ENCODE results near the gene KLHL29. TPM values are rescaled to one million over a fixed set of nuclear protein-coding genes. Genes with fewer than 3 reads are reported as not detected.

The KLHL29 gene
- total and polyA plus RNA-seq, 2 of the 13 experiments (the other 11 are each of a cell fraction or from before 2014, with no cell fraction given): 0.01 TPM; not detected in 1

- TF ChIP-seq TRIM24 (CRISPR knock-in tag; IDR thresholded peaks at IDR 0.05) (no peak), PHB2 (IDR thresholded peaks at IDR 0.05; ENCODE audit: partially characterized antibody) (no peak), KAT8 (CRISPR knock-in tag; IDR thresholded peaks at IDR 0.05) (peak; percentile 84), NRL (CRISPR knock-in tag; IDR thresholded peaks at IDR 0.05; ENCODE audit: borderline replicate concordance) (no peak), MTF2 (CRISPR knock-in tag; IDR thresholded peaks at IDR 0.05; ENCODE audit: borderline replicate concordance) (peak; percentile 88; the same call in 1 of the 2 replicates), ZNF841 (CRISPR knock-in tag; IDR thresholded peaks at IDR 0.05; ENCODE audit: borderline replicate concordance) (no peak), MTF1 (CRISPR knock-in tag; IDR thresholded peaks at IDR 0.05) (no peak), BCL6 (CRISPR knock-in tag; IDR thresholded peaks at IDR 0.05) (peak; percentile 52; the same call in 1 of the 2 replicates), SALL1 (CRISPR knock-in tag; IDR thresholded peaks at IDR 0.05) (peak; percentile 78), ZNF589 (CRISPR knock-in tag; conservative IDR thresholded peaks at IDR 0.05) (no peak), HDAC6 (IDR thresholded peaks at IDR 0.05; ENCODE audit: low read depth, low read length) (no peak), BRD4 (CRISPR knock-in tag; IDR thresholded peaks at IDR 0.05) (peak; percentile 59; the same call in 1 of the 2 replicates), SNAPC4 (CRISPR knock-in tag; IDR thresholded peaks at IDR 0.05) (no peak), ZNF205 (CRISPR knock-in tag; IDR thresholded peaks at IDR 0.05) (peak; percentile 87; the same call in 1 of the 2 replicates), ZNF431 (CRISPR knock-in tag; IDR thresholded peaks at IDR 0.05; ENCODE audit: borderline replicate concordance, low read depth) (no peak), ATF3 (CRISPR knock-in tag; IDR thresholded peaks at IDR 0.05) (peak; percentile 71), IKZF4 (CRISPR knock-in tag; IDR thresholded peaks at IDR 0.05; ENCODE audit: borderline replicate concordance, low read depth, not compliant biosample characterization) (no peak), ZBTB43 (CRISPR knock-in tag; conservative IDR thresholded peaks at IDR 0.05) (no peak), POLR2AphosphoS5 (IDR thresholded peaks at IDR 0.05; ENCODE audit: low read depth, low read length) (no peak), TAF1 (CRISPR knock-in tag; IDR thresholded peaks at IDR 0.05) (peak; percentile 52), TOE1 (CRISPR knock-in tag; IDR thresholded peaks at IDR 0.05) (no peak), ZSCAN29 (CRISPR knock-in tag; conservative IDR thresholded peaks at IDR 0.05) (no peak), GLI4 (CRISPR knock-in tag; IDR thresholded peaks at IDR 0.05; ENCODE audit: borderline replicate concordance) (no peak), ZNF232 (CRISPR knock-in tag; IDR thresholded peaks at IDR 0.05; ENCODE audit: borderline replicate concordance) (peak; percentile 66; the same call in 1 of the 2 replicates)
These were observed 273.5 kb downstream of the KLHL29 start (continued) for GRCh38 chr2:23658466-23658942.

Data from HepG2 (cell line).